CD4-positive, alpha-beta T cell treated with Interleukin-2 at 100 ng/mL for 4 hours (primary cell): ENCODE measurements around the gene PSME1.

Experiments used
- DNase-seq: peaks from one replicate; pipeline ENCODE4 v3.0.0-alpha.2; 2020; ENCODE audit warnings: low spot score

Gene PSME1

GRCh38 chr14:24135834-24136683, at the start of gene PSME1:
PSME1 (plus strand) TSS chr14:24136194; CDS start chr14:24136263, 69 bp downstream.
- peak; percentile 95 for DNase-seq

GRCh38 chr14:24087004-24087403, 49.0 kb upstream of the PSME1 start:
- DNase-seq = no peak

GRCh38 chr14:24088095-24088494, 47.9 kb upstream of the PSME1 start:
- no peak for DNase-seq

- no peak for DNase-seq
Observed at GRCh38 chr14:24089890-24090289, 46.1 kb upstream of the PSME1 start.

GRCh38 chr14:24092110-24092504, 43.9 kb upstream of the PSME1 start:
- no peak for DNase-seq

- DNase-seq = no peak
Observed at GRCh38 chr14:24092505-24093206, 43.3 kb upstream of the PSME1 start.

GRCh38 chr14:24093207-24093900, 42.6 kb upstream of the PSME1 start:
- DNase-seq = no peak

- DNase-seq = peak; percentile 57
Observed at GRCh38 chr14:24093901-24094840, 41.8 kb upstream of the PSME1 start, which contains the start of gene PCK2. PCK2 (plus strand) TSS chr14:24094311; CDS start chr14:24094406, 95 bp downstream.

GRCh38 chr14:24094841-24095270, 41.1 kb upstream of the PSME1 start:
- no peak for DNase-seq

- DNase-seq = peak; percentile 17
Observed at GRCh38 chr14:24095271-24096068, 40.5 kb upstream of the PSME1 start.

GRCh38 chr14:24096545-24097181, 39.3 kb upstream of the PSME1 start:
- no peak for DNase-seq

GRCh38 chr14:24098229-24098926, 37.6 kb upstream of the PSME1 start:
- DNase-seq = no peak

GRCh38 chr14:24098927-24099813, 36.8 kb upstream of the PSME1 start:
- no peak for DNase-seq

- DNase-seq = no peak
Observed at GRCh38 chr14:24100197-24100981, 35.6 kb upstream of the PSME1 start.

GRCh38 chr14:24100982-24101494, 35.0 kb upstream of the PSME1 start:
- DNase-seq = no peak

- DNase-seq = no peak
Observed at GRCh38 chr14:24102357-24103048, 33.5 kb upstream of the PSME1 start.

- DNase-seq = no peak
Observed at GRCh38 chr14:24103451-24103850, 32.5 kb upstream of the PSME1 start.
